NCI-H1694 (cell line): ENCODE results near the gene MAP3K2.
A peak's percentile ranks its signal among the peaks of the same experiment; 100 is the strongest.

Experiments
- DNase-seq: peaks from one replicate; lab custom pipeline; 2025; lab: John Stamatoyannopoulos, UW

The MAP3K2 gene

GRCh38 chr2:127406454-127406853, 18.7 kb upstream of the MAP3K2 start:
- no peak for DNase-seq

- no peak for DNase-seq
These were observed 17.5 kb upstream of the MAP3K2 start for GRCh38 chr2:127405255-127405610.

GRCh38 chr2:127404466-127405254, 16.9 kb upstream of the MAP3K2 start:
- DNase-seq: no peak

GRCh38 chr2:127403460-127403859, 15.7 kb upstream of the MAP3K2 start:
- no peak for DNase-seq

- DNase-seq: no peak
These were observed 14.3 kb upstream of the MAP3K2 start for GRCh38 chr2:127401757-127402695.

- no peak for DNase-seq
These were observed 13.4 kb upstream of the MAP3K2 start for GRCh38 chr2:127400897-127401756.

GRCh38 chr2:127400533-127400896, 12.7 kb upstream of the MAP3K2 start:
- no peak for DNase-seq

GRCh38 chr2:127398239-127398590, 10.4 kb upstream of the MAP3K2 start:
- no peak for DNase-seq

GRCh38 chr2:127397568-127398238, 9.9 kb upstream of the MAP3K2 start:
- no peak for DNase-seq

GRCh38 chr2:127394492-127394891, 6.7 kb upstream of the MAP3K2 start:
- DNase-seq: no peak

- DNase-seq: no peak
These were observed 5.2 kb upstream of the MAP3K2 start for GRCh38 chr2:127392828-127393578.

GRCh38 chr2:127392133-127392827, 4.5 kb upstream of the MAP3K2 start:
- no peak for DNase-seq

GRCh38 chr2:127389778-127390435, 2.1 kb upstream of the MAP3K2 start:
- DNase-seq: no peak

- DNase-seq: no peak
These were observed 819 bp upstream of the MAP3K2 start for GRCh38 chr2:127388423-127389164.

- DNase-seq: peak; percentile 59
These were observed 766 bp downstream of the MAP3K2 start for GRCh38 chr2:127386764-127387654.

- no peak for DNase-seq
These were observed 1.5 kb downstream of the MAP3K2 start for GRCh38 chr2:127386246-127386645.

- no peak for DNase-seq
These were observed 3.2 kb downstream of the MAP3K2 start for GRCh38 chr2:127384529-127384928.

GRCh38 chr2:127382831-127383230, 4.9 kb downstream of the MAP3K2 start:
- no peak for DNase-seq
